SKM-1 treated with dmso at 0.1 percent for 144 hours (cell line): ENCODE data around the gene ABCC5.
"Not testable (repeated sequence)": the region's sequence is repeated elsewhere in the genome, so short reads cannot be mapped to it uniquely, and the experiment has no call there.

Source experiments
- DNase-seq: peaks from one replicate; lab custom pipeline; 2025; ENCODE audit not compliant: unreplicated experiment; lab: John Stamatoyannopoulos, UW

ABCC5 gene

DNA sequence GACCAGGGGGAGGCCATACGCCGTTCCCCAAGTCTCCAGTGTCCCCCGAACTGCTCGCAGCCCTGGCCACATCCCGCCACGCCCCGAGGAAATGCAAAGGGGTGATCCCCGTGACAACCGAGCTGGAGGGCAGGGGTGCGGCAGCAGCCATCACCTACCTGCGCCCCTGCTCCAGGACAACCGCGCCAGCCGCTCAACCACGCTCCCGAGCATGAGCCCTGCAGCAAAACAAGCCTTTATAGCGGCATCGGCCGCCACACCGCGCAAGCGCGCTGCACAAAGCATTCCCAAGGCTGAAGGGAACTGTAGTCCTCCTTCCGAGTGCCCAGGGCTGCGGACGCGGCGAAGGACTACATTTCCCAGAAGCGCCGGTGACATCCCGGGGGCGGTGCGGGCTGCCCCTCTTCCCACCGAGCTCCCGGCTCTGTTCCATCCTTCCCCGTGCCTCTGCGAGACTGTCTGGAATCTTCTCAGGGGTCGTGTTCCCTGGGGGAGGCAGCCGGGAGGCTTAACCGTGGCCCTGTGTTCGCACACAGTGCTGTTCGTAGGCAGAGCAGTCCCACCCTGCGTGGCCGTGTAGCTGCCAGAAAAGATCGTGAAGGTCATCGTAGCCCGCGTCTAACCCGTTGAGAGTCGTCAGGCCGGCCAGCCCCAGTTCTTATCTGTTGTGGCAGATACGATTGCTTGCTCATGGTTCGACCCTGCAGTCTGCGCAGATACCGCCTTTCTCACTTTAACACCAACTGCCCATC lies at the start of gene ABCC5:
ABCC5 (minus strand) TSS at position 213 of the 752 bp plus-strand sequence. CDS start 3,492 bp downstream, outside the sequence.
- DNase-seq: peak; percentile 88

DNA sequence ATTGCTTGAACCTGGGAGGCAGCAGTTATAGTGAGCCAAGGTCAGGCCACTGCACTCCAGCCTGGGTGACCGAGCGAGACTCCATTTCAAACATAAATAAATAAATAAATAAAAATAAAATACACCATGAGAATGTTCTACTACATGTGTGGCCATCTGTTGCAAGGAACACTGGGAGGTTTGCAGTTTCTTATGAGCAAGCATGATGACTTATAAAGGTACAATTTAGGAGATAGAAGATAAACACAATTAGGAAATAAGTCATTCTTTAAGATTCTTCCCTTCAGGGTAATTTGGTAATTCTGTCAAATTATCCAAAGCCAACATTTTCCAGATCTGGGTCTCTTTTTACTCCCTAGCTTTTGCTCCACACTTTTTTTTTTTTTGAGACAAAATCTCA lies 48.5 kb upstream of the ABCC5 start:
- no peak for DNase-seq

DNA sequence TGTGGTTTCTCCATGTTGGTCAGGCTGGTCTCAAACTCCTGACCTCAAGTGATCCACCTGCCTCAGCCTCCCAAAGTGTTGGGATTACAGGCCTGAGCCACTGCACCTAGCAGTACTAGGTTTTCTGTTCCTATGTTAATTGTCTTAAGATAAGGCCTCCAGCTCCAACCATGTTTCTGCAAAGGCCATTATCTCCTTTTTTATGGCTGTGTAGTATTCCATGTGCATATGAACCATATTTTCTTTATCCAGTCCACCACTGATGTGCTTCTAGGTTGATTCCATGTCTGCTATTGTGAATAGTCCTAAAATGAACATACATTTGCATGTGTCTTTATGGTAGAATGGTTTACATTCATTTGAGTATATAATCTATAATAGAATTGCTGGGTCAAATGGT lies 45.0 kb upstream of the ABCC5 start:
- DNase-seq: no peak

DNA sequence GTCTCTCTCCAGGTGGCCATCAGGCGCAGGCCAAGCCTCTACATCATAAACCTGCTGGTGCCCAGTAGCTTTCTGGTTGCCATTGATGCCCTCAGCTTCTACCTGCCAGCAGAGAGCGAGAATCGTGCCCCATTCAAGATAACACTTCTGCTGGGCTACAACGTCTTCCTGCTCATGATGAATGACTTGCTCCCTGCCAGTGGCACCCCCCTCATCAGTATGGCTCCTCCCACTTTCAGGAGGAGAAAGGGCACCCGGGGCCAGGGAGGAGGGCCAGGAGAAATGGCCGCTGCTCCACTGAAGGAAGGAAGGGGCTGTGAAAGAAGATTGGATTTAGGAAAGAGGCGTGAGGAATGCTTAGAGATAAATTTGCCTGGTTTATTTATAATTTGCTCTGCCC lies 41.7 kb upstream of the ABCC5 start:
- no peak for DNase-seq

DNA sequence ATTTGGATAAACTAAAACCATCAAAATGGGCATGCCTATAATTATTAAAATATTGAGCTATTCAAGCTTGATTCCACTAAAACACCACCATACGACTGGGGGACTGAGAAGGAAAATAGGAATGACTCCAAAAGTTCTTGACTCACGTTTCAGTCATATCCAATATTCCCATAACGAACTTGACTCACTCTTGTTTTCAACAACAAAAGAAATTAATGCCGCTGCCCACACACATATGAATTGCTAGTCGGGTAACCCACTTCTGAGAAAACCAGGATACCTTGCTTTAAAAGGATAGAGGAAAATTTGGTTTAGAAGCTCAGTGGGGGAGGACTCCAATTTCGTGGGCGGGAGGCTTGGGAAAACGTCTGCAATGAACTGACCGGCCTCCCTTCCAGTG lies 40.3 kb upstream of the ABCC5 start:
- DNase-seq: no peak

DNA sequence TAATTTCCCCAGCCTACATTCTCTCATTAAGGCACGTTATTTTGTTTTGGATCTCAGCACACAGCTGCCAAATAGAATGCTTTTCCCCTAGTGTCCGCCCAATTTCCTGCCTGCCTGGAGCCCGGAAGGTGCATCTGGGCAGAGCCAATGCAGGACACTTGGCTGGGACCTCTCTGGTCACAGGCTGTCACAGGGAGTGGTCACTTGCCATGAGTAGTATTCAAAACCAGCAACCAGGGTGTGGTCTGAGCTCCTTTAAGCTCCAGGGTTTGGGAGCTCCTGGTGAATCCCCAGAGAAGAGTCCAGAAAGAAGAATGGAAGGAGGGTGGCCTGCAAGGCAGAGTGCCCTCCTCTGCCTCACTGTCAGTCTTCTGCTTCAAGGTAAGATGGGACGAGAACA lies 35.1 kb upstream of the ABCC5 start, which contains the start of gene HTR3C:
HTR3C (plus strand) TSS at position 281 of the 400 bp plus-strand sequence; CDS start at position 315, 34 bp downstream.
- DNase-seq: no peak

DNA sequence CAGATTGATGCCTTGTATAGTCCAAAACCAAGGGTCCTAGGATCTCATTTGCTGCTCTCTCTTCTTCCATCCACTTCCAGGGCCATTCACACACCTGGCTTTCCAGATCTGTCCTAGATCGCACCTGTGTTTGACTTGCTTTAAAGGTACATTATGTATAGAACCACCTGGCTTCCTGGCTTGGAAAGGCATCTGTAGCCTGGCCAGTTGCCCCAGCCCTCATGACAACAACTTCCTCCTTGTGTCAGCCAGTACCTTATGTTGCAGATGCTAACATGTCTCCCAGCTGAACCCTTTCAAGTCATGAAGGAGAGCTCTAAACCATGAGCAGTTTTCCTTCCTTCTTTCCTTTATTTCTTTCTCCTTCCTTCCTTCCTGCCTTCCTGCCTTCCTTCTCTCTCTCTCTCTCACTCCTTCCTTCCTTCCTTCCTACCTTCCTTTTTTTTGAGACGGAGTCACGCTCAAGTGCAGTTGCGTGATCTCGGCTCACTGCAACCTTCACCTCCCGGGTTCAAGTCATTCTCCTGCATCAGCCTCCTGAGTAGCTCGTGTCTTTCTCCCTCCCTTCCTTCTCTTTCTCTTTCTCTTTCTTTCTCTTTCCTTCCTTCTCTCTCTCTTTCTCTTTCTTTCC lies 32.6 kb upstream of the ABCC5 start:
- peak; percentile 8 for DNase-seq

DNA sequence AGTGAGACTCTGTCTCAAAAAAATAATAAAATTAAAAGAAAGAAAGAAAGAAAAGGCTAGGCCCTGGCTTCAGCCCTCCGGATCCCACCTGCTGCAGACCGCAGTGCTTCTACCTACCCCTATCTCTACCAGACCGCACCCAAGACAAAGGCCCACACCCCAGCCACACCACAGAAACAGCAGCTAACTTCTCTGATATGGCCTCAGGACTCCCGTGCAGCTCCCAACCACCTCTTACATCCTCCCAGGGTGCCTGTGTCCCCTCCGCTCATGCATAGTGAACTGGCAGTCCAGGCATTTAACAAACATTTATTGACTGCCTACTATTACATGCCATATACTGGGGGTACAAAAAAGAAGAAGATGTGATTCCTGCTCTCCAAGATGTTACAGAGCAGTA lies 28.3 kb upstream of the ABCC5 start:
- no peak for DNase-seq

DNA sequence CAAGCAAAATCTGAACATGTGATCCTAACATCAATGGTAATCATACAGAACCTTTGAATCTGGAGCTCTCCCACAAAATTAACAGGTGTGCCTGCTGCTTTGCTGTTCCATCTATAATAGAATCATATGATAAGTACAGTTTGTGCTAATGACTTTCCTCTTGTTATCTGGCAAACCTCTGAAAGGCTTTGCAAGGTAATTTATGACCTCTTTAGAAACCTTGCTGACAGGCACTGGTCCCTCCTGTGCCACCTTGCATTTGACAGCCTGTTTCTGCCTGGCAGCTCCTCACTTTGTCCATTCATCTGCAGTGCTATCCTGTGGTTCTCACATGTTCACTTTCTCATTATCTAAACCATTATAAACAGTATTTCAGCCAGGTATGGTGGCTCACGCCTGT lies 24.9 kb upstream of the ABCC5 start:
- no peak for DNase-seq

DNA sequence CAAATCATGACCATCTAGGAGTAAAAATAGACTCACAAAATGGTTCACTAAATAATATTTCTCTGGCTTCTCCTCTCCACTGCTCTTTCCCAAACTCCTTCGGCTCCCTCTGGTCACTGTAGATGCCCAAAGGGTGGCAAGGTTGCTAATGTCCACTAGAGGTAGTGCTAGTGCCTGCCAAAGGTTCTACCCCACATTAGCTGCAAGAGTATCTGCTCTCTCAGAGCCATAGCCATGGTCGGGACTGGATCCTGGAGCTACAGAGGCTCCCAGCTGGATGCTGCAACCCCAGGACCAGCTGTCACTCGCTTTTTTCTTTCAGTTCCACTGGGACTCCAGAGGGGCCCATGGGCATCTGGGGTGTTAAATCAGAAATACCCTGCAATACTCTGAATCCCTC lies 22.3 kb upstream of the ABCC5 start:
- DNase-seq: no peak

DNA sequence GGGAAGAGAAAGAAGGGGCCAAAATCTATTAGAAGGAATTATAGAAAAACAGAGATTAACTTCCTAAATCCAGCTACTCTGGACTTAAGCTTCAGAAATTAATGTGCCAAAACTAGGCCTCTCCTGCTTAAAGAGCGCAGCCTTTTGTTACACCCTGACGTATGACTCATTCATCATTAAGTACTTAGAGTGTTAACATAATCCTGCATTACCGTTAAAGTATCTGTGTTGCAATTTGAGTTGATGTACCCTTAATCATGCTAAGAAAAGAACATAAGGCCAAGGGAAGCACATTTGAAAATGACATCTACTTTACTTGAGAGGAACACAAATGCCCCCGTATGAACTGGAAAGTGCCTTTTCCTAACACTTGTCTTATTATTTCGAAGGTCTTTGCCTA lies 21.7 kb upstream of the ABCC5 start:
- DNase-seq: no peak

DNA sequence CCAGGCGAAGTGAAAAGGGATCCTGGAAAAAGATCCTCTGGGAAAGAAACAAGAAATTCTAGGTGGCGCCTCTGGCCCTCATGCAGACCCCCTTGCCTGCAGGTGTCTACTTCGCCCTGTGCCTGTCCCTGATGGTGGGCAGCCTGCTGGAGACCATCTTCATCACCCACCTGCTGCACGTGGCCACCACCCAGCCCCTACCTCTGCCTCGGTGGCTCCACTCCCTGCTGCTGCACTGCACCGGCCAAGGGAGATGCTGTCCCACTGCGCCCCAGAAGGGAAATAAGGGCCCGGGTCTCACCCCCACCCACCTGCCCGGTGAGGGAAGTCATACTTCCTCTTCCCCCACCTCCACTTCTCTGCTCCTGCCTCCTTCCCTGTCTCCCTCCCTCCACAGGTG lies 20.6 kb upstream of the ABCC5 start:
- not testable (repeated sequence) for DNase-seq

DNA sequence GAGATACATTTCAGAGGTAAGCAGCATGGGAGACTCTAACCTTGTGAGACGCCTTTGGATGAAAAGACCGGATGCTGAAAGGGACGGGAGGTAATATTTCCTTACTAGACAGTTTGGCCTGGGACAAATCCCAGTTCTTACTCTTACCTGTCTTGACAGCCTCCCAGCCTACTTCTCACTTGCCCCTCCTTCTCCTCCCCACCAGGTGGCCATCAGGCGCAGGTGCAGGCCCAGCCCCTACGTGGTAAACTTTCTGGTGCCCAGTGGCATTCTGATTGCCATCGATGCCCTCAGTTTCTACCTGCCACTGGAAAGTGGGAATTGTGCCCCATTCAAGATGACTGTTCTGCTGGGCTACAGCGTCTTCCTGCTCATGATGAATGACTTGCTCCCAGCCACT lies 20.1 kb upstream of the ABCC5 start:
- no peak for DNase-seq

DNA sequence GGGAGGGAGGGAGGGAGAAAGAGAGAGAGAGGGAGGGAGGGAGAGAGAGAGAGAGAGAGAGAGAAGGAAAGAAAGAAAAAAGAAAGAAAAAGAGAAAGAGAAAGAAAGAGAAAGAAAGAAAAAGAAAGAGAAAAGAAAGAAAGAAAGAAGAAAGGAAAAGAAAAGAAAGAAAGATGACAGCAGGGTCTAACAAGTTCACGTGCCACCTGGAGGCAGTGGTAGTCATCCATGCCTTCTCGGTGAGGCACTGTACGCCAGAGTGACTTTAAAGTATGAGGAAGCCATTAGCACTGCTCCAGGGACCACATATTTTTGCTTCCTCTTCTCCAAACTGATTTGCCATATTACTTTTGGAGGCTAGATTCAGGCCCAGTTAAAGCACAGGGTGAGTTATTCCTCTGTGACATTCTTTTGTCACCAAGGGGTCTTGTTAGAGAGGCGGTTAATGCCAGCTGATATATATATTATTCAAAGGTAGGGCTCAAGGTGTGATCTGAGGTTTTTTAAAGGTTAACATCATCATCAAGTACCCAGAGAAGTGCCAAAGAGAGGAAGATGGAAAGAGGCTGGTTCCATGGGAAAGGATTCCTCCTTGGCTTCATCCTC lies 13.6 kb upstream of the ABCC5 start, which contains the start of gene HTR3D:
HTR3D (plus strand) TSS at position 556 of the 606 bp plus-strand sequence; CDS start at position 556, 0 bp downstream.
- peak; percentile 20 for DNase-seq

DNA sequence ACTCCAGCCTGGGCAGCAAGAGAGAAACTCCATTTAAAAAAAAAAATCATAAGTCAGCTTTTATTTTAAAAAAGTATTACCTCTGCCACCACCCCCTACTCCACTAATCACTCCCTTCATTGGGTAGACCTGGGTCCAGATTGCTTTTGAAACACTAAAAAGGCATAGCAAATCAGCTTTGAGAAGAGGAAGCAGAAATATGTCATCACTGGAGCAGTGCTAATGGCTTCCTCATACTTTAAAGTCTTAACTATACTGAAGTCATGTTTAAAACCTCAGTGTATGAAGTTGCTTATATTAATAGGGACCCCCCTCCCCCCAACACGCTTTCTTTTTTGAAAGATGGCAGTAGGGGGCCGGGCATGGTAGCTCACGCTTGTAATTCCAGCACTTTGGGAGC lies 12.9 kb upstream of the ABCC5 start:
- peak; percentile 41 for DNase-seq

DNA sequence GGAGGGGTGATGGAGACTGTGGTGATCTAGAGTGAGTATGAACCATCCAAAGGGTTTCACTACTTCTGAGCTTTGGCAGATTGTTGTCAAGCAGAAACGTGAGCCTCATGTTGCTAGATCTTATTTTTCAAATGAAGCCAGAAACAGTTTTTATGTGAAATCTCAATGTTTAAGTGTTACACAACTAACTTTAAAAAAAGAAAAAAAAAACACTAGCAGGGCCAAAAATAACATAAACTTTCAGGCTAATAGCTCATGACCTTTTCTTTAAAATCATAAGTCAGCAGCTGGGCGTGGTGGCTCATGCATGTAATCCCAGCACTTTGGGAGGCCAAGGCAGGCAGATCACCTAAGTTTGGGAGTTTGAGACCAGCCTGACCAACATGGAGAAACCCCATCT lies 11.8 kb upstream of the ABCC5 start:
- DNase-seq: no peak

DNA sequence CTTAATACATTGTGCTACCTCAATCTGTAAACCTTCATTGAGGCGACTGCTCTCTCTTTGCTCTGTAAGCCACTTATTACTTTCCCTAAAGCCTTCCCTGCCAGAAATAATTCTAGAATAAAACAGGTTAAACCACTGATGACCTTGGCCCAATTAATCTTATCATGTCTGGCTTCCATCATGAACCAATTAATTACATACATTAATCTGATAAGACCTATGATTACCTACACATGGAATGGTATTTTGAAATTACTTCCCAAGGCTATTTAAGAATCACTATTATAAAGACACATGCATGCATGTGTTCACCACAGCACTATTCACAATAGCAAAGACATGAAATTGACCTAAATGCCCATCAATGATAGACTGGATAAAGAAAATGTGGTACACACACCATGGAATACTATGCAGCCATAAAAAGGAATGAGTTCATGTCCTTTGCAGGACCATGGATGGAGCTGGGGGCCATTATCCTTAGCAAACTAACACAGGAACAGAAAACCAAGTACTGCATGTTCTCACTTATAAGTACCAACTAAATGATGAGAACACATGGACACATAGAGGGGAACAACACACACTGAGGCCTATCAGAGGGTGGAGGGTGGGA lies 10.7 kb upstream of the ABCC5 start:
- DNase-seq: not testable (repeated sequence)

DNA sequence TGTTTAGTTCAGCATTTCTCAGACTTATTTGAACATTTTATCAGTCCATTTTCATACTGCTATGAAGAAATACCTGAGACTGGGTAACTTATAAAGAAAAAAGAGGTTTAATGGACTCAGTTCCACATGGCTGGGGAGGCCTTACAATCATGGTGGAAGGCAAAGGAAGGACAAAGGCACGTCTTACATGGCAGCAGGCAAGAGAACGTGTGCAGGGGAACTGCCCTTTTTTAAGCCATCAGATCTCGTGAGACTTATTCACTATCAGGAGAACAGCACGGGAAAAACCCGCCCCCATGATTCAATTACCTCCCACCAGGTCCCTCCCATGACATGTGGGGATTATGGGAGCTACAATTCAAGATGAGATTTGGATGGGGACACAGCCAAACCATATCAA lies 7.6 kb upstream of the ABCC5 start:
- not testable (repeated sequence) for DNase-seq

DNA sequence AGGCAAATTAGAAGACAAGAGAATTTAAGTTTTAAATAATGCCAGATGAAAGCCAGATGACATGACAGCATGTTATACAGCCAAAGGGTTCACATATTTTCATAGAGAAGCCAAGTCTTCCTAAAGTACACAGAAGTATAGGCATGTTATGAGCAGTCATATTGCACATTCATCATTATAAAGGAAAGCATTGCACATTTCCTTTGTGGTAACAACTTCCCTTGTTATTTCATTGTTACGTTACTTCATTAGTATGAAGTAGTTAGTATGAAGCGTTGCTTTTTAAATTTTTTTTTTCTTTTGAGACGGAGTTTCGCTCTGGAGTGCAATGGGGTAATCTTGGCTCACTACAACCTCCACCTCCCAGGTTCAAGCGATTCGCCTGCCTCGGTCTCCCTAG lies 4.6 kb upstream of the ABCC5 start:
- peak; percentile 65 for DNase-seq

DNA sequence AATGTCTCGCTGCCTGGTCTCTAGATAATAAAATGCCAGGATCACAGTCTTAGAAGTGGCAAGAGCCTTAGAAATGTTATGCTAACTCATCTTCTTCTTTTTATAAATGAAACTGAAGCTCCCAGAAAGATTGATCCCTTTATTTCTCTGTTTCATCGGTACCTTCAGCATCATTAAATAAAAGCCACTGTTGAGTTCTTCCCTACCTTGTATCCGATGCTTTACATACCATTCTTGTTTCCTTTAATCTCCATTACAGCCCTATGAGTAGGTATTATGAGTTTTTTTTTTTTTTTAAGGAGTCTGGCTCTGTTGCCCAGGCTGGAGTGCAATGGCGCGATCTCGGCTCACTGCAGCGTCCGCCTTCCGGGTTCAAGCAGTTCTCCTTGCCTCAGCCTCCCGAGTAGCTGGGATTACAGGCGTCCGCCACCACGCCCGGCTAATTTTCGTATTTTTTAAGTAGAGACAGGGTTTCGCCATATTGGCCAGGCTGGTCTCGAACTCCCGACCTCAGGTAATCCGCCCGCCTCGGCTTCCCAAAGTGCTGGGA lies 815 bp upstream of the ABCC5 start:
- DNase-seq: no peak
